Hepatocyte (in vitro differentiated cells): ENCODE measurements around the gene PZP.

Experiments used
- CTCF ChIP-seq: fragments of 200-600 bp; sonication (generic); IDR thresholded peaks from 2 replicates; pipeline ENCODE4 v1.5.1; 2016; ENCODE audit warnings: antibody characterized with exemption, mild to moderate bottlenecking; ENCODE audit not compliant: poor library complexity
- EZH2 ChIP-seq: fragments of 200-600 bp; sonication (generic); IDR thresholded peaks from 2 replicates; pipeline ENCODE4 v1.6.1; 2016; ENCODE audit warnings: antibody characterized with exemption, mild to moderate bottlenecking, borderline replicate concordance
- EZH2phosphoT487 ChIP-seq: fragments of 200-600 bp; sonication (generic); IDR thresholded peaks from one replicate; pipeline ENCODE4 v1.6.1; 2018; ENCODE audit warnings: antibody characterized with exemption, mild to moderate bottlenecking, low read depth, moderate library complexity; ENCODE audit not compliant: unreplicated experiment, severe bottlenecking

GRCh38 chr12:9106610-9107541 is 101.3 kb downstream of the PZP start:
- TF ChIP-seq CTCF (no peak), EZH2 (no peak), EZH2phosphoT487 (no peak)
